Nephron (organoid): ENCODE results near the gene SEC14L3.

Experiments used
- H3K27ac Mint-ChIP-seq, 3 experiments: 2 replicates each; pipeline ENCODE4 v1.8.0; 2020; ENCODE audit warnings: mixed read lengths in 3 of 3, mild to moderate bottlenecking in 2 of 3, moderate library complexity in 1 of 3
- H3K27me3 Mint-ChIP-seq: 2 replicates; pipeline ENCODE4 v1.8.0; 2021; ENCODE audit warnings: low read depth, mild to moderate bottlenecking, moderate library complexity, mixed read lengths
- H3K36me3 Mint-ChIP-seq: 2 replicates; pipeline ENCODE4 v1.8.0; 2020; ENCODE audit warnings: low read depth, mixed read lengths
- H3K4me1 Mint-ChIP-seq: 2 replicates; pipeline ENCODE4 v1.8.0; 2020; ENCODE audit warnings: mixed read lengths
- H3K4me3 Mint-ChIP-seq, 3 experiments: 2 replicates each; pipeline ENCODE4 v1.8.0; 2020; ENCODE audit warnings: mild to moderate bottlenecking in 3 of 3, mixed read lengths in 3 of 3, moderate library complexity in 2 of 3
- H3K9me3 Mint-ChIP-seq: 2 replicates; pipeline ENCODE4 v1.8.0; 2020; ENCODE audit warnings: mixed read lengths
- TF ChIP-seq, protein P1 (sequence below), 3 experiments: fragments of 200-600 bp; sonication (generic); IDR thresholded peaks; one replicate each; pipeline ENCODE4 v1.5.0; 2021; ENCODE audit warnings: antibody characterized with exemption in 3 of 3; ENCODE audit not compliant: unreplicated experiment in 3 of 3

SEC14L3 gene

DNA sequence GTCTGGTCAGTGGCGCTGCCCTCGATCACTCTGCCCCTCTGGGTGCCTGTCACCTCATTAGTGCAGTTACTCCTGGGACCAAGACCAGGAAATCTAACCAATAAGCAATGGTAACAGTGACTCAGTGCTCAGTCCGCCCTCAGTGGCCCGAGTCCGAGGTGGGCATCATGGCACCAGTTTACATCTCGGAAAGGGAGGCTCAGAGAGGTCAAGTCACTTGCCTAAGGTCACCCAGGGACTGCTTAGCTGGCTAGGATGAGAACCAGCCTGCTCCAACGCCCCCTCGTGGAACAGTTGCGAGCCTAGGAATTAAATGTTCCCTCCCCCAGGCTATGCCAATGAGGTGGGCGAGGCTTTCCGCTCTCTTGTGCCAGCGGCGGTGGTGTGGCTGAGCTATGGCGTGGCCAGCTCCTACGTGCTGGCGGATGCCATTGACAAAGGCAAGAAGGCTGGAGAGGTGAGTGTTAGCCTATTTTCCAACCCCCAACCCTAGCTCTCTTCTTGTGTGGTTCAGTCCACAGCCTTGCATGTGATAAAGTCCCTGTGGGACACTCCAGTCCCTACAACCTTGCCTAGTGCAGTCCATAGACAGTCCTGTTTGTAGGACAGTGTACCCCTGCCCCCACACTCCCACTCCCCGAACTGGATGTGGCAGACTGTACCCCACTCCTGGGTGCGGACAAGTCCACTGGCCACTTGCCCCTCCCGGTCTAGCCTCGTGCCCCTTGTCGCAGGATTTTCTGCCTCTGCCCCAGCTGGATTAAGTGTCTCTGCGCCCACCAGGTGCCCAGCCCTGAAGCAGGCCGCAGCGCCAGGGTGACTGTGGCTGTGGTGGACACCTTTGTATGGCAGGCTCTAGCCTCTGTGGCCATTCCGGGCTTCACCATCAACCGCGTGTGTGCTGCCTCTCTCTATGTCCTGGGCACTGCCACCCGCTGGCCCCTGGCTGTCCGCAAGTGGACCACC, 45.1 kb downstream of the SEC14L3 start:
- H3K4me3 Mint-ChIP-seq: peak overlapping the region; percentile 86 to 95 (median 94)

DNA sequence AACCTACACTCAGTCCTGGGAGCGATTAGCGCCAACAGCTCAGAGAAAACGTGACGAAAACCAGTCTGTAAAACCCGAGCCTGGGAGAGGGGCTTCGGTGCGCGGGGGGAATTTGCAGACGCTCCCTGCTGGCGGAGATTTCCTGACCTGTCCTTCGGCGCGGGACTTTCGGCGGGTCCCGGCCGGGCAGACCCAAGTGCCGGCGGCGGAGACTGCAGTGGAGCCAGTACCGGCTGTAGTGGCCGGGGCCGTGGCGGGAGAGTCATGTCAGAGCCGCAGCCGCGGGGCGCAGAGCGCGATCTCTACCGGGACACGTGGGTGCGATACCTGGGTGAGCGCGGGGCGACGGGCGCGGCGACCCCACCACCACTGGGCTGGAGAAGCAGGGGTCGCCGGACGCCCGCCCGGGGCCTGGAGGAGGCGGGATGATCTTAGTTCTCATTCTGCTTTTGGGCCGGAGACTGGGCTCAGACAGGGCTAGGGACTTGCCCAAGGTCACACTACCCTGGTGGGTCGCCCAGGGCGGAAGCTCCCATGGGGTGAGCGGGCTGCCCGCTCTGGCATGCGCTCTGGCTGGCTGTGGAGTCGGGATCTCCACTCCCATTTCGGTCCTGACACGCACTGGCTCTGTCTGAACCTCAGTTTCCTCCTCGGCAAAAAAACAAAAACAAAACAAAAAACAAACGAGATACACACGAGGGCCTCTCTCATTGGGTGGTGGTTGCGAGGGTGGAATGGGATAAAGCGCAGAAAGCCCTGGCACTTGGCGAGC, 46.0 kb downstream of the SEC14L3 start, which contains the start of gene MTFP1:
Gene MTFP1 (plus strand): TSS at position 153 of the 772 bp plus-strand sequence. CDS start 112 bp downstream, at position 265.
- Mint-ChIP-seq H3K4me3 (peak within 1 kb of the TSS; percentile 93 to 95 (median 94)), H3K27ac (peak within 1 kb of the TSS; percentile 98 to 100 (median 99)), H3K9me3 (no peaks in the 10 kb centered on the region), H3K4me1 (peaks cover 44% of the 10 kb centered on the region), H3K27me3 (no peaks in the 10 kb centered on the region), H3K36me3 (peaks cover 4% of the 10 kb centered on the region)
- TF ChIP-seq, protein P1, sequence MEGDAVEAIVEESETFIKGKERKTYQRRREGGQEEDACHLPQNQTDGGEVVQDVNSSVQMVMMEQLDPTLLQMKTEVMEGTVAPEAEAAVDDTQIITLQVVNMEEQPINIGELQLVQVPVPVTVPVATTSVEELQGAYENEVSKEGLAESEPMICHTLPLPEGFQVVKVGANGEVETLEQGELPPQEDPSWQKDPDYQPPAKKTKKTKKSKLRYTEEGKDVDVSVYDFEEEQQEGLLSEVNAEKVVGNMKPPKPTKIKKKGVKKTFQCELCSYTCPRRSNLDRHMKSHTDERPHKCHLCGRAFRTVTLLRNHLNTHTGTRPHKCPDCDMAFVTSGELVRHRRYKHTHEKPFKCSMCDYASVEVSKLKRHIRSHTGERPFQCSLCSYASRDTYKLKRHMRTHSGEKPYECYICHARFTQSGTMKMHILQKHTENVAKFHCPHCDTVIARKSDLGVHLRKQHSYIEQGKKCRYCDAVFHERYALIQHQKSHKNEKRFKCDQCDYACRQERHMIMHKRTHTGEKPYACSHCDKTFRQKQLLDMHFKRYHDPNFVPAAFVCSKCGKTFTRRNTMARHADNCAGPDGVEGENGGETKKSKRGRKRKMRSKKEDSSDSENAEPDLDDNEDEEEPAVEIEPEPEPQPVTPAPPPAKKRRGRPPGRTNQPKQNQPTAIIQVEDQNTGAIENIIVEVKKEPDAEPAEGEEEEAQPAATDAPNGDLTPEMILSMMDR (IDR thresholded peaks at IDR 0.05; ENCODE audit: unreplicated experiment in 3 of 3): no peak

More for the DNA sequence above, 45.1 kb downstream of the SEC14L3 start:
- TF ChIP-seq, protein P1 (IDR thresholded peaks at IDR 0.05; ENCODE audit: unreplicated experiment in 3 of 3): peak; percentile 42 to 48 (median 46)
- no peaks in the 10 kb centered on the region for H3K9me3 Mint-ChIP-seq
- H3K27ac Mint-ChIP-seq: peak overlapping the region in 2 of 3 experiments; percentile 45 to 69
- no peaks in the 10 kb centered on the region for H3K27me3 Mint-ChIP-seq
- peaks cover 38% of the 10 kb centered on the region for H3K4me1 Mint-ChIP-seq
- H3K36me3 Mint-ChIP-seq: peaks cover 4% of the 10 kb centered on the region

DNA sequence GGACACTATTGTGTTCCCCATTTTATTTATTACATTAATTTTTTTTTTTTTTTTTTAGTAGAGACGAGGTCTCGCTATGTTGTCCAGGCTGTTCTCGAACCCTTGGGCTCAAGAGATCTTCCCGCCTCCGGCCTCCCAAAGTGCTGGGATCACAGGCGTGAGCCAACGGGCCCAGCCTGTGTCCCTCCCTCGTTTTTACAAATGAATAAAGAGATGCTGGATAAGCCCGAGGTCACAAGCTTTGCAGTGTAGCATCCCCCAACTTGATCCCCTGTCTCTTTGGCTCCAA, 46.5 kb downstream of the SEC14L3 start:
- H3K27me3 Mint-ChIP-seq: no peaks in the 10 kb centered on the region
- peaks cover 50% of the 10 kb centered on the region for H3K4me1 Mint-ChIP-seq
- peak overlapping the region; percentile 86 to 99 (median 91) for H3K27ac Mint-ChIP-seq
- no peaks in the 10 kb centered on the region for H3K9me3 Mint-ChIP-seq
- TF ChIP-seq, protein P1 (IDR thresholded peaks at IDR 0.05; ENCODE audit: unreplicated experiment in 3 of 3): no peak
- peak overlapping the region; percentile 86 to 95 (median 94) for H3K4me3 Mint-ChIP-seq
- peaks cover 7% of the 10 kb centered on the region for H3K36me3 Mint-ChIP-seq

DNA sequence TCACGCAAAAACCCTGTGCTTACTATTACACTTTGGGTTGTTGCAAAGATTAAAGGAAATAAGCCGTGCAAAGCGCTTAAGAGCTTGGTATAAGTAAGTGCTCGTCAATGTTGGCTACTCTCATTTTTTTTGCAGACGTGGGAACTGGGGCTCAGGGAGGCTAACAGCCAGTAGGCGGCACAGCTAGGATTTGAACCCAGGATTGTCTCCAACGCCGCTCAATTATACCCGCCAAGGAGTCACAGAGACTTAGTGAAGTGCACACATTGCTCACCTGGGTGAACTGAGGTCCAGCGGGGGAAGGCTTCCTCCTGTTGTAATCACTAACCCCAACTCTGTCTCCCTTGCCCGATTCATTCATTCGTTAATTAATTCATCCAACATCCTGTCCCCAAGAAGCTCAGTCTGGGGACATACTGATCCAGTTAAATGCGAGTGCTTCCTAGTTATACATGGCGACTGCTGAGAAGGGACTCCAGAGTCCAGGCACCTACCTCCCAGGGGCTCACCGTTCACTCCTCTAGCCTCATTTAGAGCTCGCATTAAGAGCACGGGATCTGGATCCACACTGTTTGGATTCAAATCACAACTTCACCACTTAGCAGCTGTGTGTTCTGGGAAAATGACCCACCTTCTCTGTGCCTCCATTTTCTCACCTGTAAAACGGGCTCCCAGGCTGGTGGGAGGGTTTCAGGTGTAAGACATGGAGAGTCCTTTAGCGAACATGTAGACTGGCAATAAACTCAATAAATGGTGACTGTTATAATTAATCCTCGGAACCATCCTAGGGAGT, 47.1 kb downstream of the SEC14L3 start:
- peak overlapping the region; percentile 98 to 100 (median 99) for H3K27ac Mint-ChIP-seq
- H3K4me1 Mint-ChIP-seq: peaks cover 51% of the 10 kb centered on the region
- H3K4me3 Mint-ChIP-seq: peak overlapping the region; percentile 93 to 95 (median 94)
- no peaks in the 10 kb centered on the region for H3K27me3 Mint-ChIP-seq
- H3K9me3 Mint-ChIP-seq: no peaks in the 10 kb centered on the region
- TF ChIP-seq, protein P1 (IDR thresholded peaks at IDR 0.05; ENCODE audit: unreplicated experiment in 3 of 3): no peak
- peaks cover 8% of the 10 kb centered on the region for H3K36me3 Mint-ChIP-seq

DNA sequence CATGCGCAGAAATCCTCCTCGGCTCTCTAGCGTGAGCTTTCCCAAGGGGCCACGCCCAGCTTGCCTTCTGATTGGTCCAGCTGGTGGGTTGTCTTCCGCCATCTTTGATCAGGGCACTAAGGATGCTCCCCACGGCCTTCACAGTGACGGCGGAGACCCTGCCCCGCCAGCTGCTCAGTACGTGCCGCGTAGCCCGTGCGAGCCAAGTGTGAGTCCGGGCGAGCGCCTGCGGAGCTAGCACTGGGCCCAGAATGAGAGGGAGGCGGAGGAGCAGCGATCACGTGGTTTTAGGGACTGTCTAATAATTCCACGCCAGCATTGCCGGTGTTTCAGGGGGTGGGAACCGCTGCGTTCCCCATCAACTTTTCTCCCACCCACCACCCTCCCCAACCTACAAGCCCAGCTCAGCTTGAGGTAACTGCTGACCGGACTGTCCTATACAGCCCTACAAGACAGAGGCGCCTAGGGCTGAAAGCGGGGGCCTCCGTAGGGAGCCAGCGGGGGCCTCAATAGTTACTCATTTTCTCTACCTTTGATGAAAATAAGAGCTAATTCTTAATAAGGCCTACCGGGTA, 47.8 kb downstream of the SEC14L3 start:
- Mint-ChIP-seq H3K4me3 (peak overlapping the region; percentile 93 to 95 (median 94)), H3K27me3 (no peaks in the 10 kb centered on the region), H3K36me3 (peaks cover 8% of the 10 kb centered on the region), H3K9me3 (no peaks in the 10 kb centered on the region), H3K27ac (peak overlapping the region; percentile 98 to 100 (median 99)), H3K4me1 (peaks cover 51% of the 10 kb centered on the region)
- TF ChIP-seq, protein P1 (IDR thresholded peaks at IDR 0.05; ENCODE audit: unreplicated experiment in 3 of 3): no peak
